Stromal cell of bone marrow (primary cell): ENCODE data around the gene STAB1.

Experiments
- DNase-seq: peaks from one replicate; pipeline ENCODE4 v3.0.0-alpha.2; 2012; ENCODE audit warnings: low read depth

Gene STAB1, protein sequence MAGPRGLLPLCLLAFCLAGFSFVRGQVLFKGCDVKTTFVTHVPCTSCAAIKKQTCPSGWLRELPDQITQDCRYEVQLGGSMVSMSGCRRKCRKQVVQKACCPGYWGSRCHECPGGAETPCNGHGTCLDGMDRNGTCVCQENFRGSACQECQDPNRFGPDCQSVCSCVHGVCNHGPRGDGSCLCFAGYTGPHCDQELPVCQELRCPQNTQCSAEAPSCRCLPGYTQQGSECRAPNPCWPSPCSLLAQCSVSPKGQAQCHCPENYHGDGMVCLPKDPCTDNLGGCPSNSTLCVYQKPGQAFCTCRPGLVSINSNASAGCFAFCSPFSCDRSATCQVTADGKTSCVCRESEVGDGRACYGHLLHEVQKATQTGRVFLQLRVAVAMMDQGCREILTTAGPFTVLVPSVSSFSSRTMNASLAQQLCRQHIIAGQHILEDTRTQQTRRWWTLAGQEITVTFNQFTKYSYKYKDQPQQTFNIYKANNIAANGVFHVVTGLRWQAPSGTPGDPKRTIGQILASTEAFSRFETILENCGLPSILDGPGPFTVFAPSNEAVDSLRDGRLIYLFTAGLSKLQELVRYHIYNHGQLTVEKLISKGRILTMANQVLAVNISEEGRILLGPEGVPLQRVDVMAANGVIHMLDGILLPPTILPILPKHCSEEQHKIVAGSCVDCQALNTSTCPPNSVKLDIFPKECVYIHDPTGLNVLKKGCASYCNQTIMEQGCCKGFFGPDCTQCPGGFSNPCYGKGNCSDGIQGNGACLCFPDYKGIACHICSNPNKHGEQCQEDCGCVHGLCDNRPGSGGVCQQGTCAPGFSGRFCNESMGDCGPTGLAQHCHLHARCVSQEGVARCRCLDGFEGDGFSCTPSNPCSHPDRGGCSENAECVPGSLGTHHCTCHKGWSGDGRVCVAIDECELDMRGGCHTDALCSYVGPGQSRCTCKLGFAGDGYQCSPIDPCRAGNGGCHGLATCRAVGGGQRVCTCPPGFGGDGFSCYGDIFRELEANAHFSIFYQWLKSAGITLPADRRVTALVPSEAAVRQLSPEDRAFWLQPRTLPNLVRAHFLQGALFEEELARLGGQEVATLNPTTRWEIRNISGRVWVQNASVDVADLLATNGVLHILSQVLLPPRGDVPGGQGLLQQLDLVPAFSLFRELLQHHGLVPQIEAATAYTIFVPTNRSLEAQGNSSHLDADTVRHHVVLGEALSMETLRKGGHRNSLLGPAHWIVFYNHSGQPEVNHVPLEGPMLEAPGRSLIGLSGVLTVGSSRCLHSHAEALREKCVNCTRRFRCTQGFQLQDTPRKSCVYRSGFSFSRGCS (N-terminal part only)

DNA sequence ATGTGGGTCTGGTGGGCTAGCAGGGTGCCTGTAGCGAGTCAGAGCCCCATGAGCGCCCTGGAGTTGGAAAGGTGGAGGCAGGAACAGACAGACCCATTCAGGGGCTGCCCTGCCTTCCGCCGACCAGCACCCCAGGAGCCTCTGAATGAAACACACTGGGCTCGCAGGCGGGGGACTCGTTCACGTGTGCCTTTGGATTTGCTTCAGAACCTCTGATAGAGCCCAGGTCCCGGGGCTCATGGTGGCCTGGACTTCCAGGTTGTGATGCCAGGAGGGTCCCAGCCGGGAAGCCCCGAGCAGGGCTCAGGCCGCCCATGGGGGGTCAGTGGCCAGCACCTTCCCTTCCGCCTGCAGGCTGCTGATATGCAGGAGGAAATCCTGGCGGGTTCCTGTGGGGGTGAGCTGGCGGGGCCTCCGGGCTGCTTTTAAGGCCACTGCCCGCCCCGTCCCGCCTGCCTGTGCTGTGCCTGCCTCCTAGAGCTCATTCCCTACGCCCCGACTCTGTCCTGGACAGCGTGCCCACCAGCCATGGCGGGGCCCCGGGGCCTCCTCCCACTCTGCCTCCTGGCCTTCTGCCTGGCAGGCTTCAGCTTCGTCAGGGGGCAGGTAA, at the start of gene STAB1:
STAB1 (plus strand) TSS at position 453 of the 610 bp plus-strand sequence; CDS start at position 529, 76 bp downstream.
- no peak for DNase-seq

DNA sequence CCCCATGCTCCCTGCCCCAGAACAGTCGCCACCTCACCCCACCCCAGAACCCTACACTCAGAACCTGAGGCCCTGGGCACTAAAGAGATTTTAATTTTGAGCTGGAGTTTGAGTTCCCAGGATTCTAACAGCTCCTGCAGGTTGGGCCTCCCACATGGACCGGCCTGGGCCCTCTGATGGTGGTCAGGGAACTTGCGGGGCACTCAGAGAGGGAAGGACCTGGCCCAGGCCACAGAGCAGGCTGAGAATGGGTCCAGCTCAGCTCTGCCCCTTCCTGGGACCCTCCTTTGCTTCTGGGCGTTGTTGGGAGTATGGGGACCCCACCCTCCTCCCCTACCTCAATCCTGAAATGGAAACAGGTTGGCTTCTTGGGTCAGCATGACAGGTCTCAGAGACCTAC, 49.1 kb upstream of the STAB1 start:
- no peak for DNase-seq

DNA sequence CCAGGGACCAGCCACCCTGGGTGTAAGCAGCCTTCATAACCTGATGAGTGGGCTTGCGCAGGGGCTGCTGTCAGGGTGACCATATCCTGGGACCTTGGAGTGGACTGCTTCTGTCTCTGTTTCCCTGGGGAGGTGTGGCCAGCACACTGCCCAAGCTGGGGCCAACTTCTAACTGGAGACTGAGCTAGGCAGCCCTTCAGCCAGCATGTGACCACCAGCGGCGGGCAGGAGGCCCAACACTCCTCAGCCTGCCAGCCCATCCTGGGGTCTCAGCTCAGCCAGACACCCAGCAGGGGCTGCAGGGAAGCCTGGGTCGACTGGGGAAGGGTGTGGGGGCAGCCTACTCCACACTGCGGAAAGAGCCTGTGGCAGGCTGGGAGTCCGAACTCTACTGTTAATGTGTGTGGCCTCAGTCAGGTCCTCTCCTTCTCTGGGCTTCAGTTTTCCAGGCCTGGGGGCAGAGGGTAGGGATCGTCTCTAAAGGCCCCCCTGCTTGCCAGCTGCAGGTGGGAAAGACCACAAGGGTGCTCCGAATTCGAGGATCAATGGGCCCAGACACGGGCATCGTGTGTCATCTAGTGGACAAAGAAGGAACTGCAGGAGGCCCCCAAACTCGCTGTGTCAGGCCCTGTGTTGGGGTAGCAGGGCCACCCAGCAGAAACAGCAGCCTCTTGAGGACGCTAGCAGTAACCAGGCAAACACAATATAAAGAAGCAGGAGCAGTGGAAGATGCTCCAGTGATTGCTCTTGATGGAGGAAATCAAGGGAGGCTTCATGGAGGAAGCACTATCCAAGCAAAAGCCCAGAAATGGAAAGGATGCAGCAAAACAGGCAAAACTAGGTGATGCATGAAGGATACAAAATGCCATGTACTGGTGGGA, 48.3 kb upstream of the STAB1 start:
- DNase-seq = peak; percentile 21

DNA sequence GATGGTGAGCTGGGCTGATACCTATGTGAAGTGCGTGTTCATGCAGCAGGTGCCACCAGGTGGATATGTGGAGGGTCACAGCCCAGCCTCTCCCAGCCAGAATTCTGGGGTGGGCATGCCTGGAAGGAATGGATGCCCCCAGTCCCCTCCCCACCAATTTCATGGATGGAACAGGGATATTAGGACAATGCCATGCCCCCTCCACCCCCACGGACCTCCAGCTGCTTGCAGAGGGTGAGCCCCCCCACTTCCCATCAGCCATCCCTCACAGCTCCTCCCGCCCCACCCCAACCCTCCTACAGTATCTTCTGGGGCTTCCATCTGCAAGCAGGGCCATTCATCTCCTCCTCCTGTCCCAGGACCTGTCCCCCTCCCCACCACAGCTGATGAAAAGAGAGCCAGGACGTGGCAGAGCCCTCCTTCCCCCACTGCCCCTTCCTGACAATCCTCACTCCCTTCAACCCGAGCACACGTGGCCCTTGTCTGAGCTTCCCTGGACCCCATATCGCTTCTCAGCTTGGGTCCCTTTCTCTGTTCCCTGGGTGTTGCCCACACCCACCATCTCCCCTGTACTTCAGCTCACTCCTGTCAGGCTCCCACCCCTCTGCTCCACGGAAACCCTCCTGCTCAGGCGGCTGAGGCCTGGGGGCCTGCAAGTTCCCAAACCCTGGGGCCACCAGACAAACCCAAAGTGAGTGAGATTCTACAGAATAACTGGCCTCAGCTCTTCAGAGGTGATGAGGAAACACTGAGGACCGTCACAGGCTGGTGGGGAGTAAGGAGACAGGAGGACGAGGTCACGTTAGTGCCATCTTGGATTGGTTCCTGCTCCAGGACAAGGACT, 47.4 kb upstream of the STAB1 start:
- DNase-seq = no peak

DNA sequence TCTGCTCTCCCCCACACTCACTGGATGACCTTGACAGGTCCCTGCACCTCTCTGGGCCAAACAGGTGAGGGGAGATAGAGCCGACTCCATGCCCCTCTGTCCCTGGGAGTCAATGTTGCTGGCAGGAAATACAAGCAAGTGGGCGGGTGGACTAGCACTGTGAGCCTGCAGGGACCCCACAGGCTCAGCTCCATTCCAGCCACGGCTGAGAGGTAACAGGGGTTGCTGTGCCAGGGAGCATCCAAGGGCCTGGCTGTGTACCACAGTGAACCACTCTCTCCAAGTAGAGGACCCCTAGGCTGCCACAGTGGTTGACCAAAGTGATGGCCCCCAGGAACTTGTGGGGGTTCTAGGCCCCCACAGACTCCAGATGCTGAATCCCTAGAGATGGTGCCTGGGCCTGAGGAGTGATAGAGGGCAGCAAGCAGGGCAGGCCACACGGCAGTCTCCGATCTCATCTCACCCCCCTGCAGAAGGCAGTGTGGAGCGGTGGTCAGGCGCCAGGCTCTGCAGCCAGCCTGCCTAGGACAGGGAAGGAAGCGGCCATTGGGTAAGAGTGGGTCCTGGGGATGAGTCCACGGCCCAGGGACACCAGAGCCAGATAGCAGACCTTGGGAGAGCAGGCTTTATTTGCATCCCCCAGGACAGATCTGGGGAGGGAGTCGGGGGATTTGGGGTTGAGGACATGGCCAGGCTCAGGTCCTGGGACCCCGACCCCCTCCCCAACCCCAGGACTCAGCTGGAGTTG, 44.5 kb upstream of the STAB1 start:
- no peak for DNase-seq

DNA sequence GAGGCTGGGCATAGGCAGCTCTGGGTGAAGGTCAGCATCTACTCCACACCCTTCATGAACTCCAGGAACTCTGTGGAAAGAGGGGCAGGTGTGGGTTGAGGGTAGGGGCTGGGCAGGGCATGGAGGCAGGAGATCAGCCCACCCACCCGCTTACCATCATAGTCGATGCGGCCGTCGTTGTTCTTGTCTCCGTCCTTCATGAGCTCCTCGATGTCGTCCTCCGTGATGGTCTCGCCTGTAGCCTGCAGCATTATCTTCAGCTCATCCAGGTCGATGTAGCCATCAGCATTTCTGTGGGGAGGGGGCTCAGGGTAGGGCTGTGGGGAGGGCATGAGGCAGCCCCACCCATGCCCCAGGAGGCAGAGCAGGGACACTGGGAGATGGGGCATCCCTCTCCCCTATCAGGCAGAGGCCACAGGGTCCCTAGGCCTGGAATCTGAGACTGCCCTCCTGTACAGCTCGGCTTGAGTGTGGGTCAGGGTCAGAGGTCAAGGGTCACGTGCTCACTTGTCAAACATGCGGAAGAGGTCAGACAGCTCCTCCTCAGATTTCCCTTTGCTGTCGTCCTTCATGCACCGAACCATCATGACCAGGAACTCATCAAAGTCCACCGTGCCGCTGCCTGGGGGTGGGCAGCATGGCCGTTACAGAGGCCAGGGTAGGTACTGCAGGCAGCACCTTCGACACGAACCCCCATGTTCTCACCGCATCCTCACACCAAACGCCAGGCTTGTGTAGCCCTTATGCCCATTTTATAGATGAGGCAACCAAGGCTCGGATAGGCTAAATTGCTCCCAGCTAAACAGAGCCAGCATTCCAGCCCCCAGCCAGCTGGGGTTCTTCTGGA, 43.7 kb upstream of the STAB1 start:
- no peak for DNase-seq

DNA sequence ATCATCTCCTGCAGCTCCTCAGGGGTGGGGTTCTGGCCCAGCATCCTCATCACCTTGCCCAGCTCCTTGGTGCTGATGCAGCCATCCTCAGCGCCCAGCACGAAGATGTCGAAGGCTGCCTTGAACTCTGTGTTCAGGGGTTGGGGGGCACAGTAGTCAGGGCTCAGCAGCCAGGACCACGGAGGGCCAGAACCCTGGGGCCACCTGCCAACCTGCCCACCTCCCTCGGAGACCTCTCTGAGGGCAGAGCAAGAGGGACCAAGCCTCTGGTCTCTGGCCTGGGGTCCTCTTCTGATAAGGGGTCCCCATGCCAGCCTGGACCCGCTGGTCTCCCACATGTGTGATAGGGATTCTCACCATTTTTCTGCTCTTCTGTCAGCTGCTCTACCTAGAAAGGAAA, 43.0 kb upstream of the STAB1 start:
- DNase-seq = no peak

DNA sequence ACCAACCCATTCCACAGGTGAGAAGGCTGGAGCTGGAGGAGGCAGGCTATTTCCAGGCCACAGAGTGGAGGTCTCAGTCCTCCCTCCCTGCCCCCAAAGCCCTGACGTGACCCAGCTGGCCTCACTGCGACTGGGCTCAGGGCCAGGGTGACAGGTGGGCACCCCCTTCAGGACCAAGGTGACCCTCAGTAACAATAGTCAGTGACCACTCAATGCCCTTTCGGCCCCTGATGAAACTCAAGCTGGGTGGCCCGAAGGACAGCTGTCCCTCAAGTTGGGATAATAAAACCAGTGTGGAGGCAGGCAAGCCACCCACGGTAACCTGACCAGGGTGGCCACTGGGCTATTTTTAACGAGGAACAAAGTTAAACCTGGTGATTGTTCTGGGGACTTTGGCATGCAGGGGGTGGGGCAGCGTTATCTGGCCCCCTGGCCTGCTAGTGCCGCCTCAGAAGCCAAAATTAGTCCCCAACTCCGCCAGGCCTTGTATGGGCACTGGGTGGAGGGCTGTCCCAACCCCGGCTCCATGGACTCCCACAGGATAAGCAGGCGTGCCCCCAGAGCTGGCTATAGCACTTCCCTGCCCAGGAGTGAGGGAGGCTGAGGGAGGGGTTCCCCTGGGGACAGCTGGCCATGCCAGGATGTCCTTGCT, 42.4 kb upstream of the STAB1 start:
- DNase-seq = no peak

DNA sequence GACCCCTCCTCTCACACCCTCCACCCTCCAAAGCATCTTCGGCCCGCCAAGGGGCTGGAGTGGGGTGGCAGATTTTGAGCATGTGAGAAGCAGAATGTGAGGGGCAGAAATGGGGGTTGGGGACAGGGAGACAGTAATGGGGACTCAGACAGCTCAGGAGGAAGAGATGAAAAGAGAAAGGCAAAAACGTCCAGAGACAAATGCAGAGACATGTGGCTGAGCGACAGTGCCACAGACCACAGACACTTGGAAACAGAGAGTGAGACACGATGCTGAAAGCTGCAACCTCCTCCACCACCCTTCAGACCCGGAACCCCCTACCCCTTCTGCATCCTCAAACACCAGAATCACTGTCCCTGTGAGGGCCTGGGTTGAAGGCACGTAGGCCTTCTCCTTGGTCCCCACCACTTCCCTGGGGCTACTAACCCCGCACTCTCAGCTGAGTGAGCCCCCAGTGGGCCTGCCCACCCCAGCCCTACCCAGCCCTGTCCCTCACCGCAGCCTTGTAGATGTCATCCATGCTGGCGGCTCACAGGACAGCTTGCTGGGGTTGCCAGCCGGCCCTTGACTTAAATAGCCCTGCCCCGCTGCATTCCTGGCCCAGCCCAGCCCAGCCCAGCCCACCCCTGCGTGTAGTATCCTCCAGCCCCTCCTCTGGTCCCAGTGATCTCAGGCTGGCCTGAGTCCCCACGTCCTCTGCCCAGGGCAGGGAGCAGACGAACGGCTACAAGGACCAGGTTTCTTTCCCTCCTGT, 41.5 kb upstream of the STAB1 start, which contains the start of gene TNNC1:
TNNC1 (minus strand) TSS at position 546 of the 754 bp plus-strand sequence; CDS start at position 520, 26 bp downstream.
- no peak for DNase-seq

DNA sequence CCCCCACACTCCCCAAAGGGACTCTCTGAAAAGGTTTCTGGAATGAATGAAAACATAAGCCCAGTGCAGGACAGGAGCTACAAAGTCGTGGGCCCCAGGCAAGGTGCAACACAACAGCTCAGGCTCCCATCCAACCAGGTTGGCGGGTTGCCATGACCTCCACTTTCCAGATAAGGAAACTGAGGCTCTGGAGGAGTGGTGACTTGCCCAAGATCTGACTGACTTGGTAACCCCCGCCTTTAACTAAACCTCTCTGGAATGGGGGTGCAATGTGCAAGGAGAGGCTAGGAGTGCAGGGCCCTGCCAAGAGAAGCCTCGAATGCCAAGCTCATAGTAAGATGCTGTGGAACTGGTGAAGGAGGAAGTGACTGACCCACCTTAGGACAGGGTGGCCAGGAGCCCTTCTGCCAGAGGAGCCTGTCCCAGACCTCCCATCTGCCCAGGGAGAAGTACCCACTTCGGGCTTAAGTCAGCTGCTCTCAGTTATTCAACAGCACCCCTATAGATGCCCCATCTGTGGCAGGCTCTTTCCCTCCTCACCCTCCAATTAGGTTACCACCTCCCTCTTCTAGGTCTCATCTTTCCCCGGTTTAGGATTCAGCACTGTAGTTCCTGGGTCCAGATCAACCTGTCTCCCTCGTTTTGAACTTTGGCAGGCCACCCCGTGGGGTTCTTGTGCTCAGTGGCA, 40.7 kb upstream of the STAB1 start:
- no peak for DNase-seq

DNA sequence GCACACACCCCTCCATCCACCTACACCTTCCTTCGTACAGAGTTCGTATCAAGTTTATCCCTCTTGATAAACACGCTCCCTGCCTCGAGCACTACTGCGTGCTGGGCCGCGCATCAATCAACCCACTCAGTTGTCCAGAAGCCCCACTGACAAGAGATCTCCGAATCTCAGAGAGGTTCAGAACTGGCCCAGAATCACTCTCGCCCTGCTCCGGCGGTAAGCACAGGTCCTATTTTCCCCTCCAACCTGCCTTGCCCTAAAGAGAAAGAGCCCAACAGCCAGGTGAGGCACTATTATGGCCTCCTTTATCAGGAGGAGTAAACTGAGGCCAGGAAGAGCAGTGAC, 40.2 kb upstream of the STAB1 start:
- DNase-seq = no peak

DNA sequence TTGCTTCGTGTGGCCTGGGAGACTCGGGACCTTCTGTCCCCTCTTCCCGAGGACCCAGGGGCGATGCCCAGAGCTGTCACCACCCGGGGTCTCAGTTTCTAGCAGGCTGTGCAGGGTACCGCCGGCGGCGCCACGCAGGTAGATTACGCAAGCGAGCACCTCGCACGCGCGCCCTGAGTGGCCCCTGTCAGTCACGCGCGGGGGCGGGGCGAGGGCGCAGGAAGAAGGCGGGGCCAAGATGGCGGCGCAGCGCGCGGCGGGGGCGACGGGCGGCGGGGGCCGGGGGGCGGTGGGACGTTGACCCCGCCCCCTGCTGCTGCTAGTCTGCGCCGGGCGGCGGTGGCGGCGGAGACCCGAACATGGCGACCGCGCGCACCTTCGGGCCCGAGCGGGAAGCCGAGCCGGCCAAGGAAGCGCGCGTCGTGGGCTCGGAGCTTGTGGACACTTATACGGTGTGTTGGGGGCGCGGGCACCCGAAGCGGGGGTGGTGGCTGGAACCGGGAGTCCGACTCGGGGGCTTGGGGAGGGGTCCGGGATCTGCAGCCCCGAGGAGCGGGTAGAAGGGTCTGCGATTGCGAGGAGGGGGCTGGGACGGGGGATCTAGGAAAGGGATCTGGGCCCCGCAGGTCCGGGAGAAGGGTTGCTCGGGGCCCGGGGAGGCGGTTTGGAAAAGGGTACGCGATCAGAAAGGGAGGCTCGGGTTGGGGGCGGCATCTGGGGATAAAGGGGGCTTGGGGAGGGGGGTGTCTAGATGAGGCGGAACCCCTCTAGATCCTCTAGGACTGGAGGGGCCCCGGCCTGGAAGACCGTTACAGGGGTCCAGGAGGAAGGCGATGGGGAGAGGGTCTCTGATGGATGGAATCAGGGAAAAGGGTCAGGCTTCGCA, 39.6 kb upstream of the STAB1 start, which contains the start of gene NISCH:
NISCH (plus strand) TSS at position 322 of the 886 bp plus-strand sequence; CDS start at position 360, 38 bp downstream.
- DNase-seq = peak; percentile 54

DNA sequence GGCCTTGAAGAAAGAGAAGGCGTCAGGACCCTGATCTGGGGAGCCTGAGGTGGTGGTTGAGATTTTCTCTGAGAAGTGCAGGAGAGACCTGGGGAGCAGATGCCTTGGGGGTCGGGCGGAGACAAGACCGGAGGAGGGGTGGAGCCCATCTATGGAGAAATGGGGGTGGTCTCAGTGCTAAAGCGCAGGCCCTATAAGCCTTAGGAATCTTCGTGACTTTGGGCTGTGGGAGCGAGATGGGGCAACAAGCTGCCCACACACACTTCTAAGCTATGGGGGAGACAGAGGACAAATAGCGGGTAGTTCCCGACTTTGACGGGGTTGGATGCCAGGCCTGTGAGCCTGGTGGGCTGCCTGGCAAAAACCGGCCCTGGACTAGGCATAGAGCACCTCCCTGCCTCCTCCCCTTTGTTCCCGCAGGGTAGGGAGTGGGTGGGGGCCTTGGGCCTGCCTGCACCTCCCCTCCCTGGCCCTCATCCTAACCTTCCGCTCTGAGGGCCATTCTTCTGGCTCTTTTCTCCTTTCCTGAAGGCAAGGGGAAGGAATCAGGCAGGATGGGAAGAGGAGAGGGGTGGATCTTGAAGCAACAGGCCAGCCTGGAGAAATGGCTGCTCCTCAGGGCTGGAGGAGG, 38.9 kb upstream of the STAB1 start:
- peak; percentile 21 for DNase-seq

DNA sequence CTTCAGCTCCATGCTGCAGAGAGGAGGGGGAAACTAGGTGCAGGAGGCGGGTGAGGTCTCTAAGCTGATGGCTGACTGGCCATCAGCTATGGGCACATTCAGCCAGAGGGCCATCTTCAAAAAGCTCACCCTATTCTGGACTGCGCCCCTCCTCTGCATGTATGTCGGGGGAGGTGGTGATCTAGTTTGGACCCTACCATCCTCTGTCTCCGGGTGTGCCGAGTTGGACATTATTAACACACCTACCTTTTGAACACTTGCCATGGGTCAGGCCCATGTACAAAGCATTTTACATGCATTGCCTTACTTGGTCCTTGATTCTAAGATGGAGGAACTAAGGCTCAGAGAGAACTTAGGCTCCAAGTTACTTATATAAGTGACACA, 38.3 kb upstream of the STAB1 start:
- DNase-seq = no peak
